Measurements from ENCODE around the gene SHROOM3. TPM values are rescaled to one million over a fixed set of nuclear protein-coding genes. Genes with fewer than 3 reads are reported as not detected.
A peak's percentile ranks its signal among the peaks of the same experiment; 100 is the strongest.

Gene SHROOM3
- total RNA-seq, 2 donors from 2014 or later = 56.7 to 96.0 TPM

DNA sequence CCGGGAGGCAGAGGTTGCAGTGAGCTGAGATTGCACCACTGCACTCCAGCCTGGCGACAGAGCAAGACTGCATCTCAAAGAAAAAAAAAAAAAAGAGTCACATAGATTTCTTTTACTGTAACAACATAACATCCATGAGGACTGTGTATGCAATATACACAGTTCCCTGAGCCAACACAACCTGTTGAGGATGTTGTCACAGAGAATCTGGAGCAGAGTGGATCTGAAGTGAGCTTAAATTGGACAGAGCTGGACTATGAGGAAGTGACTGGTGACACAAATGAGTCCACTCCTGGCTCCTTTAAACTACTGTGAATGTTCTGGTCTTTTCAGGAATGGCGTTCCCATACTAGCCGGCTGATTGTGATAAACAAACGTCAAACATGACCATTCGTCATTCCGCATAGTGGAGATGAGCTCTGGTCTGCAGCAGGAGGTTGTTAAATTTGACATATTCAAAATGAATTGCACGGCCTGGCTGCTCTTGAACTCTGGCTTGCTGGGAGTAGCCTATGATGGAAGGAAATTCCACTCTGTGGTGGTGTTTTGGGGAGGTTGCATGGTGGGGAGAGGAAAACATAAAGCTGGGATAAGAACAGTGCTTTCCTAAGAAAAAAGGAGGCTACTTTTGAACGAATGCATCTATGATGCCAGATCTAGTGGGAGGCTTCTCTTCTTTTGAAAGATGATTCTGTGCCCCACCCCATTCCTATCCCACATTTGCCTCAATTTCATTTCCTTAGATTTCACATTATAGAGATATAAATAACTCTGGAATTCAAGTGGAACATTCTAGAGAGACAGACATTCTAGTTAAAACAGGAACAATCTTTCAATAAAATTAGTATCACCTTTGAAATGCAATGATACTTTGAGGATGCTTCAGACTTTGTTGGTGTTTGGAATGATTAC, 149.5 kb downstream of the SHROOM3 start:
- DNase-seq (no peak), ATAC-seq (no peak)
- peaks cover 13% of the 10 kb centered on the region for H3K4me1 ChIP-seq
- H3K4me3 ChIP-seq = no peak overlapping the region
- 82 to 84% methylated on average over 9 of the region's 9 CpGs for WGBS, 2 donors
- H3K36me3 ChIP-seq (replicated peaks in 1 of 2; ENCODE audit: insufficient read depth in 1 of 2, low read depth in 2 of 2) = no peaks in the 10 kb centered on the region
- TF ChIP-seq, protein P1, sequence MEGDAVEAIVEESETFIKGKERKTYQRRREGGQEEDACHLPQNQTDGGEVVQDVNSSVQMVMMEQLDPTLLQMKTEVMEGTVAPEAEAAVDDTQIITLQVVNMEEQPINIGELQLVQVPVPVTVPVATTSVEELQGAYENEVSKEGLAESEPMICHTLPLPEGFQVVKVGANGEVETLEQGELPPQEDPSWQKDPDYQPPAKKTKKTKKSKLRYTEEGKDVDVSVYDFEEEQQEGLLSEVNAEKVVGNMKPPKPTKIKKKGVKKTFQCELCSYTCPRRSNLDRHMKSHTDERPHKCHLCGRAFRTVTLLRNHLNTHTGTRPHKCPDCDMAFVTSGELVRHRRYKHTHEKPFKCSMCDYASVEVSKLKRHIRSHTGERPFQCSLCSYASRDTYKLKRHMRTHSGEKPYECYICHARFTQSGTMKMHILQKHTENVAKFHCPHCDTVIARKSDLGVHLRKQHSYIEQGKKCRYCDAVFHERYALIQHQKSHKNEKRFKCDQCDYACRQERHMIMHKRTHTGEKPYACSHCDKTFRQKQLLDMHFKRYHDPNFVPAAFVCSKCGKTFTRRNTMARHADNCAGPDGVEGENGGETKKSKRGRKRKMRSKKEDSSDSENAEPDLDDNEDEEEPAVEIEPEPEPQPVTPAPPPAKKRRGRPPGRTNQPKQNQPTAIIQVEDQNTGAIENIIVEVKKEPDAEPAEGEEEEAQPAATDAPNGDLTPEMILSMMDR (IDR thresholded peaks at IDR 0.05) = no peak
- TF ChIP-seq POLR2A (IDR thresholded peaks at IDR 0.05) = no peak
- no peaks in the 10 kb centered on the region for H3K27me3 ChIP-seq
- no peak overlapping the region for H3K27ac ChIP-seq
- H3K9me3 ChIP-seq = no peaks in the 10 kb centered on the region
- intact Hi-C loops (cut with DNase I) = no loop called here

DNA sequence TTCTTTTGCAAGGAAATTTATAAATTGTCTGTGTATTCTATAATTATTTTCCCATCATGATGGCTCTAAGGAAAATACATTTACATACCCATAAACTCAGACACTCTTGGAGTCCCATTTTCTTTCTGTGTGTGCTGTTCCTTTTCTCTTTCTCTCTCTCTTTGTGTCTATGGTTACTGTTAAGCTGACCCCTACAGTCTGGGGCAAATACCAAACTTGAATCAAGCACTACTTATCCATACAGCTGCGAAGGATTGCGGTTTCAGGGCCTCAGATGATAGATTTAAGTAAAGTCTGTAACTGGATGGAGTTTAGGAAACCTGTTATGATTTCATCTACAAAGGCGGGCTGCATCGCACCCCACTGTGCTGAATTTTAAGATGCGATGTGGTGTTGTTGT, 150.2 kb downstream of the SHROOM3 start:
- DNase-seq (no peak), ATAC-seq (no peak)
- intact Hi-C loops (cut with DNase I) = no loop called here
- Histone ChIP-seq H3K4me1 (peaks cover 18% of the 10 kb centered on the region), H3K27ac (peak overlapping the region in 3 of 4 donors; percentile 82 to 92 (median 83)), H3K9me3 (no peaks in the 10 kb centered on the region), H3K36me3 (replicated peaks in 1 of 2; ENCODE audit: insufficient read depth in 1 of 2, low read depth in 2 of 2) (no peaks in the 10 kb centered on the region), H3K4me3 (no peak overlapping the region), H3K27me3 (no peaks in the 10 kb centered on the region)
- WGBS, 2 donors = 71 to 74% methylated on average over 5 of the region's 5 CpGs
- TF ChIP-seq POLR2A (IDR thresholded peaks at IDR 0.05) = no peak
- TF ChIP-seq, protein P1 (IDR thresholded peaks at IDR 0.05) = no peak

DNA sequence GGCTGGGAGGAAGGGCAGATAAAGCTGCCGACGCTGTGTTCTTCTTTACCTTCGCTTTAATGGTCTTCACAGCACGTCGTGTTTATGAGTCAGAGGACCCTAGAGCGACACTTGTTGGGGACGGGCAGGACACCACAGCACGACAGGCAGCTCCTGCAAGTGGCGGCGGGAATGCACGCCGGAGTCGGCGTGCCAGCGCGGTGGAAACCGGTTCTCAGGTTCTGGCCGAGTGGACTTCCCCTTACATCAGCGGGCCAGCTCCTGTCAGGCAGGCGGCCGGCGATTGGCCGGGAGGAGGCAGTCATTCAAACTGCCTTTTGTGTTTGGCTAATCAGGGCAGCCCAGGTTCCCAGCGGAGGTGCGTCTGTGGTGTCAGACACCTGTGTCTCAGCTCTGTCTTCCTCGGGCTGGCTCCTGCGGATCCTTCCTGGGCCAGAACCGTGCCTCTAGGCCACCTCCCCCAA, 150.9 kb downstream of the SHROOM3 start:
- ATAC-seq (peak; percentile 97), DNase-seq (peak; percentile 93 to 96 (median 96))
- TF ChIP-seq, protein P1 (IDR thresholded peaks at IDR 0.05) = peak in 5 of 7 experiments; percentile 22 to 49 (median 38)
- TF ChIP-seq POLR2A (IDR thresholded peaks at IDR 0.05) = peak; percentile 91 to 95 (median 92)
- intact Hi-C loops (cut with DNase I) = no loop called here
- Histone ChIP-seq H3K4me1 (peaks cover 24% of the 10 kb centered on the region), H3K9me3 (no peaks in the 10 kb centered on the region), H3K4me3 (peak overlapping the region in 1 of 2 donors; percentile 8), H3K36me3 (replicated peaks in 1 of 2; ENCODE audit: insufficient read depth in 1 of 2, low read depth in 2 of 2) (no peaks in the 10 kb centered on the region), H3K27ac (peak overlapping the region; percentile 78 to 92 (median 82)), H3K27me3 (no peaks in the 10 kb centered on the region)
- 1 to 3% methylated on average over 19 to 28 of the region's 28 CpGs for WGBS, 2 donors

- no peak overlapping the region for H3K4me3 ChIP-seq
- DNase-seq = no peak
- no peaks in the 10 kb centered on the region for H3K9me3 ChIP-seq
- TF ChIP-seq POLR2A (IDR thresholded peaks at IDR 0.05) = no peak
- TF ChIP-seq, protein P1 (IDR thresholded peaks at IDR 0.05) = no peak
- intact Hi-C loops (cut with DNase I) = no loop called here
- no peaks in the 10 kb centered on the region for H3K36me3 ChIP-seq (replicated peaks in 1 of 2; ENCODE audit: insufficient read depth in 1 of 2, low read depth in 2 of 2)
- H3K27me3 ChIP-seq = no peaks in the 10 kb centered on the region
- H3K27ac ChIP-seq = peak overlapping the region in 3 of 4 donors; percentile 63 to 81 (median 75)
- WGBS, 2 donors = 63 to 67% methylated on average over 2 of the region's 2 CpGs
- no peak for ATAC-seq
- peaks cover 23% of the 10 kb centered on the region for H3K4me1 ChIP-seq
These were observed 153.2 kb downstream of the SHROOM3 start for GRCh38 chr4:76588274-76588673.

Measured in body of pancreas (tissue), 4 donors.